Activated CD4-positive, alpha-beta T cell treated with anti-CD3 and anti-CD28 coated beads, Interleukin-2, amount 10 ng/mL, durations not matched to agents 7 days and 5 days (primary cell): ENCODE data around the gene CACNA1B. TPM values are rescaled to one million over a fixed set of nuclear protein-coding genes. Genes with fewer than 3 reads are reported as not detected.
"Not testable (repeated sequence)": the region's sequence is repeated elsewhere in the genome, so short reads cannot be mapped to it uniquely, and the experiment has no call there.

Source experiments
- CTCF ChIA-PET: fragments of 350-600 bp; sonication (Branson Sonifier 250); formaldehyde crosslinking; loops from one replicate; lab custom pipeline; 2021; ENCODE audit warnings: antibody characterized with exemption; lab: Charles Lee
- POLR2A ChIA-PET: fragments of 350-600 bp; sonication (Branson Sonifier 250); formaldehyde crosslinking; loops from one replicate; lab custom pipeline; 2021; ENCODE audit warnings: antibody characterized with exemption; lab: Charles Lee
- DNase-seq: peaks from one replicate; pipeline ENCODE4 v3.0.0-alpha.2; 2020
- H3K27ac Mint-ChIP-seq: one replicate; pipeline ENCODE4 v1.8.0; 2021; ENCODE audit warnings: mild to moderate bottlenecking, moderate library complexity, mixed read lengths
- H3K27me3 Mint-ChIP-seq: one replicate; pipeline ENCODE4 v1.8.0; 2021; ENCODE audit warnings: mixed read lengths
- H3K36me3 Mint-ChIP-seq: one replicate; pipeline ENCODE4 v1.8.0; 2021; ENCODE audit warnings: low read depth, mixed read lengths
- H3K4me1 Mint-ChIP-seq: one replicate; pipeline ENCODE4 v1.8.0; 2021; ENCODE audit warnings: mixed read lengths
- H3K4me3 Mint-ChIP-seq: one replicate; pipeline ENCODE4 v1.8.0; 2021; ENCODE audit warnings: mild to moderate bottlenecking, moderate library complexity, mixed read lengths
- H3K9me3 Mint-ChIP-seq: one replicate; pipeline ENCODE4 v1.8.0; 2021; ENCODE audit warnings: mixed read lengths
- total RNA-seq, 2 experiments: library from RNA; stranded (reverse); gene quantifications; one replicate each; pipeline ENCODE4 v1.2.3, GENCODE V29; 2021

The CACNA1B gene
- total RNA-seq, 2 experiments from 2014 or later, result not detected

- H3K27ac Mint-ChIP-seq, H3K9me3 Mint-ChIP-seq, H3K27me3 Mint-ChIP-seq, H3K4me1 Mint-ChIP-seq, H3K4me3 Mint-ChIP-seq, POLR2A ChIA-PET, H3K36me3 Mint-ChIP-seq, CTCF ChIA-PET: not testable (repeated sequence)
- peak; percentile 12 for DNase-seq
Measured at GRCh38 chr9:137884547-137884946, 7.0 kb downstream of the CACNA1B start.

DNA sequence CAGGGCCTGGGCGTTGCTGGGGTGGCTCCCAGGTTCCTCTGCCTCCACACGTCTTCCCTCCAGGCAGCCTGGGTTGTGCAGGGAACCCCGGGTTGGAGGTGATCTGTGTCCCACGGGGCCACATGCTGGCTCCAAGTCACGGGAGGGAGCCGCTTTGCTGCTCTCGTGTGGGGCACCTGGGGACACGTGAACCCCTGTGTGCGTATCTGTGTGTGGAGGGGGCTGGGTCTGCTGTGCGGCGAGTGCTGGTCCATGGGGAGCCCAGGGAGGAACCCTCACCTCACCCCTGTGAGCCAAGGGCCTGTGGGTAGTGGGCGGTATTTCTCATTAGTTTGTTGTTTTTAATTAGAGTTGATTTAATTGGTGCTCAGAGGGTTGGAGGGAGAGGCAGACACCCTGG lies 7.5 kb downstream of the CACNA1B start:
- CTCF ChIA-PET, H3K27me3 Mint-ChIP-seq, H3K4me1 Mint-ChIP-seq, H3K4me3 Mint-ChIP-seq, H3K36me3 Mint-ChIP-seq, DNase-seq, H3K27ac Mint-ChIP-seq, POLR2A ChIA-PET, H3K9me3 Mint-ChIP-seq: not testable (repeated sequence)

GRCh38 chr9:137888621-137889020 lies 11.0 kb downstream of the CACNA1B start:
- H3K27ac Mint-ChIP-seq, DNase-seq, H3K27me3 Mint-ChIP-seq, H3K4me1 Mint-ChIP-seq, H3K36me3 Mint-ChIP-seq, H3K4me3 Mint-ChIP-seq, POLR2A ChIA-PET, H3K9me3 Mint-ChIP-seq, CTCF ChIA-PET: not testable (repeated sequence)

DNA sequence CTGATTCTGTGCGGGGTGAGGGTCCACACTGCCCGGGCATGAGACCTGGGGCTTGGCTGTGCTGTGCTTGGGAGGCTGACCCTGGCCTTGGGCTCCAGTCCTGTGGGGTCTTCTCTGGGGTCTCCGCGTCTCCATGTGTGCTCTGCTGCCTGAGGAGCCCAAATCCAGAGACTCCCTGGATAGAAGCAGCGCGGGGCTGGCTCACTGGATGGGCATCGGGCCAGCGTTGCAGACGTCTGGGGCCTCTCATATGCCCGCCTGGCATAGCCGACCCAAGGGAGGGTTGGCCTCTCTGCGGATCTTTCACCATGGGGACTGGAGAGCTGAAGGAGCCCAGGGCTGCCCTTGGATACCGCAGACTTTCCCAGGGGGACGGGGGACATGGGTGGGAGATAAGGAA lies 12.4 kb downstream of the CACNA1B start:
- CTCF ChIA-PET, H3K36me3 Mint-ChIP-seq, H3K27ac Mint-ChIP-seq, H3K9me3 Mint-ChIP-seq, H3K27me3 Mint-ChIP-seq, H3K4me1 Mint-ChIP-seq, DNase-seq, H3K4me3 Mint-ChIP-seq, POLR2A ChIA-PET: not testable (repeated sequence)

GRCh38 chr9:137890768-137891587 lies 13.4 kb downstream of the CACNA1B start:
- DNase-seq, H3K27me3 Mint-ChIP-seq, CTCF ChIA-PET, POLR2A ChIA-PET, H3K27ac Mint-ChIP-seq, H3K4me3 Mint-ChIP-seq, H3K36me3 Mint-ChIP-seq, H3K9me3 Mint-ChIP-seq, H3K4me1 Mint-ChIP-seq: not testable (repeated sequence)

GRCh38 chr9:137891588-137892423 lies 14.2 kb downstream of the CACNA1B start:
- no peaks in the 10 kb centered on the region for H3K4me1 Mint-ChIP-seq
- CTCF ChIA-PET, result no interaction called here
- no peak overlapping the region for H3K4me3 Mint-ChIP-seq
- no peaks in the 10 kb centered on the region for H3K36me3 Mint-ChIP-seq
- no peak for DNase-seq
- POLR2A ChIA-PET, result no interaction called here
- no peak overlapping the region for H3K27ac Mint-ChIP-seq
- no peaks in the 10 kb centered on the region for H3K27me3 Mint-ChIP-seq
- no peaks in the 10 kb centered on the region for H3K9me3 Mint-ChIP-seq

DNA sequence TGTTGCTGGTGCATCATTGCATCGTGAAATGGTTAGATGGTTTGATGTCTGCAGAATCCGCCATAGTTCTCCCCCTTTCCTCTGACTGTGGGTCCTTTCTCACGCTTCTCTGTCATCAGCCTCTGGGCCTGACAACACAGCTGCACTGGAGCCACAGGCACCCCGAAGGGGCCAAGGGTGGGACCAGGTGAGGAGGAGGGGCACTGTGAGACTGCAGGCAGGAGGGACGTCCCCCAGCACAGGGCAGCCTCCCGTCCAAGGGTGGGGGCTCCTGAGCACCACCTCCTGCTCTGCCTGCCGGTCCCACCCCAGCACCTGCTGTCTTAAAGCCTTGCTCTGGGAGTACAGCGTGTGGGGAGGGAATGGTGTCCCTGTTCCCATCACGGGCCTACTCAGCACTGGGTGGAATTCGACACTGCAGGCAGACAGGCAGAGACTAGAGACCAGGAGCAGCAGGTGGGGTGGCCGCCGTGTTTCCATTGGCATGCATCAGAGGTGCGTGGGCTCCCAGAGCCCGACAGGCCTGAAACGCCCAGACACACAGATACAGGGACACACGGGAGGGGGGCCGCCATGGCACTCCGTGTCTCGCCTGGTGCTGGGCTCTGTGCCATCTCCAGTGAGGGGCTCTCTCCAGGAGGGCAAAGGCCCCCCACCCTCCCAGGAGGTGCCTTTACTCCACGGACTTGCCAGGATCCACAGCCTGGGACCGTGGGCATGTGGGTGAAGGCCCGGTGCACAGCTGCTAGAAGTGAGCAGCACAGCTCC lies 15.0 kb downstream of the CACNA1B start:
- no peaks in the 10 kb centered on the region for H3K4me1 Mint-ChIP-seq
- POLR2A ChIA-PET, result no interaction called here
- CTCF ChIA-PET, result no interaction called here

GRCh38 chr9:137893670-137894069 lies 16.1 kb downstream of the CACNA1B start:
- no peak overlapping the region for H3K4me3 Mint-ChIP-seq
- CTCF ChIA-PET, result no interaction called here

More for the DNA sequence above, 15.0 kb downstream of the CACNA1B start:
- Mint-ChIP-seq H3K4me3 (no peak overlapping the region), H3K27ac (no peak overlapping the region), H3K9me3 (no peaks in the 10 kb centered on the region), H3K27me3 (no peaks in the 10 kb centered on the region), H3K36me3 (no peaks in the 10 kb centered on the region)
- DNase-seq, result no peak

GRCh38 chr9:137899551-137900360 lies 22.2 kb downstream of the CACNA1B start:
- H3K36me3 Mint-ChIP-seq, result no peaks in the 10 kb centered on the region
- no peaks in the 10 kb centered on the region for H3K9me3 Mint-ChIP-seq

More at GRCh38 chr9:137893670-137894069, 16.1 kb downstream of the CACNA1B start:
- Mint-ChIP-seq H3K4me1 (no peaks in the 10 kb centered on the region), H3K27ac (no peak overlapping the region), H3K27me3 (no peaks in the 10 kb centered on the region), H3K36me3 (no peaks in the 10 kb centered on the region), H3K9me3 (no peaks in the 10 kb centered on the region)
- POLR2A ChIA-PET, result no interaction called here
- no peak for DNase-seq

GRCh38 chr9:137900584-137901310 lies 23.2 kb downstream of the CACNA1B start:
- CTCF ChIA-PET, result no interaction called here
- H3K27ac Mint-ChIP-seq, result no peak overlapping the region

More at GRCh38 chr9:137899551-137900360, 22.2 kb downstream of the CACNA1B start:
- ChIA-PET CTCF (no interaction called here), POLR2A (no interaction called here)
- Mint-ChIP-seq H3K27ac (no peak overlapping the region), H3K4me1 (no peaks in the 10 kb centered on the region), H3K4me3 (no peak overlapping the region), H3K27me3 (peaks cover 2% of the 10 kb centered on the region)
- no peak for DNase-seq

GRCh38 chr9:137902646-137903045 lies 25.1 kb downstream of the CACNA1B start:
- ChIA-PET CTCF (interaction anchor here (0.9 kb wide), 1 partner anchor 132 kb away, joined by 3 read pairs; no protein-coding TSS in a partner anchor), POLR2A (no interaction called here)
- no peak for DNase-seq
- no peaks in the 10 kb centered on the region for H3K36me3 Mint-ChIP-seq
- H3K4me1 Mint-ChIP-seq, result no peaks in the 10 kb centered on the region
- no peak overlapping the region for H3K4me3 Mint-ChIP-seq
- H3K27me3 Mint-ChIP-seq, result peaks cover 2% of the 10 kb centered on the region
- H3K27ac Mint-ChIP-seq, result no peak overlapping the region
- H3K9me3 Mint-ChIP-seq, result no peaks in the 10 kb centered on the region

More at GRCh38 chr9:137900584-137901310, 23.2 kb downstream of the CACNA1B start:
- POLR2A ChIA-PET, result no interaction called here
- no peak for DNase-seq
- Mint-ChIP-seq H3K9me3 (no peaks in the 10 kb centered on the region), H3K36me3 (no peaks in the 10 kb centered on the region), H3K4me1 (no peaks in the 10 kb centered on the region), H3K27me3 (peaks cover 2% of the 10 kb centered on the region), H3K4me3 (no peak overlapping the region)

DNA sequence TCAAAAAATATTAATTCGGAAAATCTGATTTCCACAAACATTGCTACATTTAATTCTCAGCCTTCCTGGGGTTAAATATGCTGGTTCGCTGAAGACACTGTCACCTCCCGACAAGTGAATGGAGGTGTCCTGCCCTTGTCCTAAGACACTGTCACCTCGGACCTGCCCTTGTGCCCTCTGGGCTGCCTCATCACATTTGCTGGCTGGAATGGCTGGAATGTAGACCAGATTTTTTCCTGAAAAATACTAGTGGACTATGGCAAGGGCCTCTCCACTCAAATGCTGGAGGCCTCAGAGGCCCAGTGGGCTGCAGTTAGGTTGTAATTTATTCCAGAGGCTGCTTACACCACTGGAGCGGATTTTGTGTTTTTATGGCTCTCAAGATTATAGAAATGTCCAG lies 28.2 kb downstream of the CACNA1B start:
- DNase-seq, result no peak
- CTCF ChIA-PET, result no interaction called here
- H3K36me3 Mint-ChIP-seq, result no peaks in the 10 kb centered on the region
- no peaks in the 10 kb centered on the region for H3K4me1 Mint-ChIP-seq
- H3K27ac Mint-ChIP-seq, result no peak overlapping the region
- POLR2A ChIA-PET, result no interaction called here
- H3K4me3 Mint-ChIP-seq, result no peak overlapping the region
- no peaks in the 10 kb centered on the region for H3K9me3 Mint-ChIP-seq
- H3K27me3 Mint-ChIP-seq, result peaks cover 2% of the 10 kb centered on the region
